ENCODE results near the gene KIZ. TPM values are rescaled to one million over a fixed set of nuclear protein-coding genes. Genes with fewer than 3 reads are reported as not detected.

The KIZ gene
- total and polyA plus RNA-seq, 2 experiments from 2014 or later: 13.5 to 15.4 TPM

GRCh38 chr20:21230220-21230619 is 104.3 kb downstream of the KIZ start:
- Histone ChIP-seq H3K9me2 (replicated peaks; ENCODE audit: insufficient read depth) (no peaks in the 10 kb centered on the region), H3K4me2 (no peak overlapping the region), H4K20me1 (ENCODE audit: insufficient read depth, poor library complexity, severe bottlenecking) (no peaks in the 10 kb centered on the region), H2AFZ (no peak overlapping the region), H3K4me3 (no peak overlapping the region), H3K27me3 (no peaks in the 10 kb centered on the region), H3K36me3 (replicated peaks; ENCODE audit: insufficient read depth, low read depth) (no peaks in the 10 kb centered on the region), H3K9me3 (ENCODE audit: low read depth) (no peaks in the 10 kb centered on the region), H3K4me1 (ENCODE audit: insufficient read depth) (no peaks in the 10 kb centered on the region), H3K27ac (no peak overlapping the region), H3K79me2 (no peaks in the 10 kb centered on the region)
- TF ChIP-seq CTCF (IDR thresholded peaks at IDR 0.05; ENCODE audit: poor library complexity) (no peak), EZH2 (IDR thresholded peaks at IDR 0.05; ENCODE audit: borderline replicate concordance) (no peak)
- DNase-seq (ENCODE audit: low spot score): no peak
- WGBS (ENCODE audit: low lambda C conversion rate, missing lambda C conversion rate): 94% methylated on average over 3 of the region's 3 CpGs

- 64% methylated on average over 4 of the region's 4 CpGs for WGBS (ENCODE audit: low lambda C conversion rate, missing lambda C conversion rate)
Measured at GRCh38 chr20:21230686-21231085, 104.8 kb downstream of the KIZ start.

GRCh38 chr20:21232546-21233280 is 106.8 kb downstream of the KIZ start:
- TF ChIP-seq EZH2phosphoT487 (IDR thresholded peaks at IDR 0.05; ENCODE audit: low read depth, severe bottlenecking, unreplicated experiment): no peak
- no peak for TF ChIP-seq EZH2 (IDR thresholded peaks at IDR 0.05; ENCODE audit: borderline replicate concordance)
- no peak for TF ChIP-seq CTCF (IDR thresholded peaks at IDR 0.05; ENCODE audit: poor library complexity)
- Histone ChIP-seq H3K9me2 (replicated peaks; ENCODE audit: insufficient read depth) (no peaks in the 10 kb centered on the region), H3K27me3 (no peaks in the 10 kb centered on the region), H3K4me1 (ENCODE audit: insufficient read depth) (no peaks in the 10 kb centered on the region), H3K79me2 (no peaks in the 10 kb centered on the region), H3K4me2 (no peak overlapping the region), H4K20me1 (ENCODE audit: insufficient read depth, poor library complexity, severe bottlenecking) (no peaks in the 10 kb centered on the region), H3K4me3 (no peak overlapping the region), H3K27ac (no peak overlapping the region), H2AFZ (no peak overlapping the region), H3K36me3 (replicated peaks; ENCODE audit: insufficient read depth, low read depth) (no peaks in the 10 kb centered on the region), H3K9me3 (ENCODE audit: low read depth) (no peaks in the 10 kb centered on the region)
- WGBS (ENCODE audit: low lambda C conversion rate, missing lambda C conversion rate): 87% methylated on average over 10 of the region's 10 CpGs
- no peak for DNase-seq (ENCODE audit: low spot score)

More at GRCh38 chr20:21230686-21231085, 104.8 kb downstream of the KIZ start:
- Histone ChIP-seq H3K27me3 (no peaks in the 10 kb centered on the region), H3K4me3 (no peak overlapping the region), H3K4me1 (ENCODE audit: insufficient read depth) (no peaks in the 10 kb centered on the region), H3K9me3 (ENCODE audit: low read depth) (no peaks in the 10 kb centered on the region), H4K20me1 (ENCODE audit: insufficient read depth, poor library complexity, severe bottlenecking) (no peaks in the 10 kb centered on the region), H2AFZ (no peak overlapping the region), H3K9me2 (replicated peaks; ENCODE audit: insufficient read depth) (no peaks in the 10 kb centered on the region), H3K4me2 (no peak overlapping the region), H3K79me2 (no peaks in the 10 kb centered on the region), H3K27ac (no peak overlapping the region), H3K36me3 (replicated peaks; ENCODE audit: insufficient read depth, low read depth) (no peaks in the 10 kb centered on the region)
- DNase-seq (ENCODE audit: low spot score): no peak
- TF ChIP-seq CTCF (IDR thresholded peaks at IDR 0.05; ENCODE audit: poor library complexity): no peak
- no peak for TF ChIP-seq EZH2 (IDR thresholded peaks at IDR 0.05; ENCODE audit: borderline replicate concordance)
- no peak for TF ChIP-seq EZH2phosphoT487 (IDR thresholded peaks at IDR 0.05; ENCODE audit: low read depth, severe bottlenecking, unreplicated experiment)
